K562 (cell line): ENCODE data around the gene RNF126. TPM values are rescaled to one million over a fixed set of nuclear protein-coding genes. Genes with fewer than 3 reads are reported as not detected.
A peak's percentile ranks its signal among the peaks of the same experiment; 100 is the strongest.

ENCODE experiments used
- ATAC-seq: fragments of 200-7000 bp; cut with Tn5 transposase; 3 replicates; pipeline ENCODE4 v1.9.1; 2020; ENCODE audit warnings: moderate library complexity
- BruUV-seq: library from RNA; stranded (reverse); fragments of 400-500 nt; replicated peaks from 2 replicates; lab custom pipeline; 2021; lab: Mats Ljungman, UMichigan
- CTCF ChIA-PET: fragments of 300-600 bp; formaldehyde crosslinking; extraction: SDS; loops from one replicate; lab custom pipeline; 2021; ENCODE audit warnings: low intra/inter-chr PET ratio; lab: Yijun Ruan, JAX
- POLR2A ChIA-PET: fragments of 300-600, 350-650 bp; sonication (Branson Sonifier 250); formaldehyde crosslinking; extraction: SDS; loops from one replicate; lab custom pipeline; 2021; ENCODE audit warnings: antibody characterized with exemption, inconsistent platforms; lab: Yijun Ruan, JAX
- DNase-seq, 4 experiments: peaks; one replicate each; pipeline versions ENCODE4 v3.0.0 to v3.0.0-alpha.2; 2011 to 2018; ENCODE audit warnings: low spot score in 3 of 4, mixed read lengths in 3 of 4; ENCODE audit errors: extremely low read depth in 1 of 4
- FAIRE-seq: peaks from 2 replicates; lab custom pipeline; 2011; peaks lifted over from hg19 to GRCh38; lab: Jason Lieb, UNC
- H2AFZ ChIP-seq: 2 replicates; pipeline ENCODE4 v1.6.0; 2011; ENCODE audit warnings: low read depth, low read length, control low read depth, inconsistent platforms
- H3K27ac ChIP-seq: fragments of 200-600 bp; 3 replicates; pipeline ENCODE4 v1.8.0; 2011; ENCODE audit warnings: low read depth, mild to moderate bottlenecking, control low read depth, inconsistent platforms, low read length, moderate library complexity, mixed read lengths; ENCODE audit errors: extremely low read depth
- H3K27me3 ChIP-seq, 2 experiments: fragments of 300-600 bp in 1 of 2; 2 replicates in 1 of 2; 3 replicates in 1 of 2; pipeline versions ENCODE4 v1.6.0 to v1.8.0; 2011; ENCODE audit warnings: inconsistent platforms in 2 of 2, low read length in 2 of 2, mild to moderate bottlenecking in 1 of 2, mixed read lengths in 1 of 2, moderate library complexity in 1 of 2; ENCODE audit not compliant: control insufficient read depth in 2 of 2, insufficient read depth in 2 of 2
- H3K36me3 ChIP-seq: fragments of 300-600 bp; 3 replicates; pipeline ENCODE4 v1.8.0; 2011; ENCODE audit warnings: mild to moderate bottlenecking, low read length, inconsistent platforms; ENCODE audit not compliant: control insufficient read depth, insufficient read depth
- H3K4me1 ChIP-seq, 2 experiments: fragments of 200-600 bp in 1 of 2; replicated peaks in 1 of 2; 2 replicates in 1 of 2; 3 replicates in 1 of 2; pipeline versions ENCODE4 v1.5.1 to v1.8.0; 2011; ENCODE audit warnings: inconsistent platforms in 2 of 2, low read length in 2 of 2, mild to moderate bottlenecking in 1 of 2, mixed read lengths in 1 of 2, moderate library complexity in 1 of 2; ENCODE audit not compliant: control insufficient read depth in 2 of 2, insufficient read depth in 2 of 2
- H3K4me2 ChIP-seq: 2 replicates; pipeline ENCODE4 v1.6.1; 2011; ENCODE audit warnings: low read length, control low read depth, inconsistent platforms, mixed read lengths; ENCODE audit not compliant: insufficient read depth
- H3K4me3 ChIP-seq: fragments of 200-600 bp; sonication (generic), shearing (Covaris generic); 2 replicates; pipeline ENCODE4 v1.5.1; 2016; ENCODE audit warnings: control low read depth, inconsistent platforms
- H3K79me2 ChIP-seq: fragments of 200-600 bp; 3 replicates; pipeline ENCODE4 v1.8.0; 2011; ENCODE audit warnings: low read length, inconsistent platforms; ENCODE audit not compliant: control insufficient read depth, insufficient read depth
- H3K9ac ChIP-seq, 2 experiments: 2 replicates each; pipeline versions ENCODE4 v1.6.0 to v1.6.1; 2011; ENCODE audit warnings: low read depth in 2 of 2, low read length in 2 of 2, control low read depth in 1 of 2, inconsistent platforms in 1 of 2, mild to moderate bottlenecking in 1 of 2, mixed read lengths in 1 of 2; ENCODE audit not compliant: insufficient read depth in 1 of 2
- H3K9me1 ChIP-seq: one replicate; pipeline ENCODE4 v1.6.0; 2011; ENCODE audit warnings: inconsistent platforms, mild to moderate bottlenecking, low read length, moderate library complexity; ENCODE audit not compliant: control insufficient read depth, insufficient read depth
- H3K9me3 ChIP-seq: replicated peaks from 2 replicates; pipeline ENCODE4 v1.5.1; 2011; ENCODE audit warnings: low read depth, low read length, inconsistent platforms; ENCODE audit not compliant: control insufficient read depth, insufficient read depth
- H4K20me1 ChIP-seq: replicated peaks from 2 replicates; pipeline ENCODE4 v1.6.1; 2011; ENCODE audit warnings: low read length, inconsistent platforms, mixed read lengths; ENCODE audit not compliant: control insufficient read depth, insufficient read depth
- CTBP1 ChIP-seq: fragments of 450-650 bp; IDR thresholded peaks from 2 replicates; pipeline ENCODE4 v1.6.1; 2016; ENCODE audit warnings: borderline replicate concordance
- GABPA ChIP-seq: fragments of 200-800 bp; sonication (Bioruptor generic); conservative IDR thresholded peaks from 2 replicates; pipeline ENCODE4 v1.6.1; 2016; ENCODE audit warnings: low read depth, missing genetic modification characterization, missing compliant biosample characterization
- HDAC3 ChIP-seq: fragments of 450-650 bp; IDR thresholded peaks from 2 replicates; pipeline ENCODE4 v1.6.1; 2018; ENCODE audit warnings: borderline replicate concordance, mild to moderate bottlenecking, moderate library complexity; ENCODE audit not compliant: partially characterized antibody
- MEF2D ChIP-seq: conservative IDR thresholded peaks from 2 replicates; pipeline ENCODE4 v1.6.1; 2016; ENCODE audit warnings: low read depth, missing genetic modification characterization, missing compliant biosample characterization
- POU5F1 ChIP-seq: fragments of 150-350 bp; IDR thresholded peaks from 2 replicates; pipeline ENCODE4 v1.6.1; 2014; ENCODE audit warnings: borderline replicate concordance, low read length, low read depth, mild to moderate bottlenecking; ENCODE audit not compliant: partially characterized antibody
- RBM15 ChIP-seq: fragments of 200-400 bp; formaldehyde crosslinking; IDR thresholded peaks from 2 replicates; pipeline ENCODE4 v1.6.1; 2018; ENCODE audit warnings: mild to moderate bottlenecking, low read length, moderate library complexity; ENCODE audit not compliant: insufficient read depth
- STAT5A ChIP-seq: IDR thresholded peaks from 2 replicates; pipeline ENCODE4 v1.6.1; 2012; ENCODE audit warnings: low read length, inconsistent platforms, borderline replicate concordance
- TAF9B ChIP-seq: fragments of 450-650 bp; IDR thresholded peaks from 2 replicates; pipeline ENCODE4 v1.6.1; 2018; ENCODE audit warnings: mild to moderate bottlenecking; ENCODE audit not compliant: partially characterized antibody
- TEAD1 ChIP-seq, 2 experiments: fragments of 450-650 bp in 1 of 2; sonication (generic) in 1 of 2; formaldehyde crosslinking; IDR thresholded peaks; 2 replicates each; pipeline versions ENCODE4 v1.4.0 to v1.8.0; 2020 to 2022; ENCODE audit warnings: mild to moderate bottlenecking in 2 of 2, missing genetic modification reagents in 1 of 2
- TEAD2 ChIP-seq: fragments of 450-650 bp; IDR thresholded peaks from 2 replicates; pipeline ENCODE4 v1.6.1; 2016; ENCODE audit warnings: missing genetic modification characterization, control low read depth, missing compliant biosample characterization
- TRIM28 ChIP-seq: fragments of 450-650 bp; IDR thresholded peaks from 2 replicates; pipeline ENCODE4 v1.6.1; 2017
- XRCC3 ChIP-seq: fragments of 450-650 bp; IDR thresholded peaks from 2 replicates; pipeline ENCODE4 v1.6.1; 2017; ENCODE audit warnings: mild to moderate bottlenecking, moderate library complexity
- ZNF124 ChIP-seq: sonication (generic); formaldehyde crosslinking; IDR thresholded peaks from 2 replicates; pipeline ENCODE4 v1.8.1; 2022; ENCODE audit warnings: missing genetic modification reagents
- ZNF133 ChIP-seq: fragments of 250-450 bp; sonication (Bioruptor Pico); IDR thresholded peaks from 2 replicates; pipeline ENCODE4 v1.4.0; 2020; ENCODE audit warnings: mild to moderate bottlenecking
- WGBS: fragments of 100-300 bp; shearing (Covaris generic); methylation state at CpG from one replicate; pipeline ENCODE4 v1.1.6; 2016; ENCODE audit warnings: low coverage, mixed read lengths; ENCODE audit not compliant: insufficient coverage; ENCODE audit errors: missing lambda C conversion rate; 5-methylcytosine and 5-hydroxymethylcytosine counted together
- in situ Hi-C: fragments of 300-500 bp; cut with MboI; formaldehyde crosslinking; loops from 4 replicates; pipeline ENCODE4 v1.15.0; 2018; ENCODE audit warnings: inconsistent platforms, mixed read lengths
- intact Hi-C: fragments of 100-400 bp; cut with micrococcal nuclease; formaldehyde crosslinking; loops from 2 replicates; pipeline ENCODE4 v1.14.2; 2022
- polyA plus RNA-seq, 8 experiments: library from polyadenylated mRNA; depleted of rRNA in 4 of 8; stranded (reverse) in 5 of 8; unstranded in 3 of 8; fragments of >200 nt; fragmentation: Nextera tagmentation in 2 of 8; fragmentation: Illumina TruSeq in 1 of 8; extraction: Ambion mirVana in 2 of 8; extraction: Trizol in 1 of 8; gene quantifications; 2 replicates each; pipeline versions ENCODE4 v1.2.1 to v1.2.3, GENCODE V29; 2011 to 2014; ENCODE audit warnings: inconsistent platforms in 1 of 8, missing spikeins in 1 of 8
- total RNA-seq, 7 experiments: library from RNA; depleted of rRNA in 6 of 7; stranded (reverse); fragments of >200 nt in 6 of 7; fragmentation: Illumina TruSeq in 2 of 7; extraction: Trizol in 2 of 7; gene quantifications; 2 replicates each; pipeline versions ENCODE4 v1.2.1 to v1.2.3, GENCODE V29; 2011 to 2021; ENCODE audit warnings: low replicate concordance in 1 of 7
- TF ChIP-seq, protein P1 (sequence below): fragments of 450-650 bp; IDR thresholded peaks from 2 replicates; pipeline ENCODE4 v1.6.1; 2016; ENCODE audit warnings: antibody characterized with exemption
- TF ChIP-seq, protein P2 (sequence below), 2 experiments: fragments of 450-650 bp in 1 of 2; sonication (generic) in 1 of 2; formaldehyde crosslinking; conservative IDR thresholded peaks; 2 replicates each; pipeline versions ENCODE4 v1.4.0 to v1.8.1; 2020 to 2022; ENCODE audit warnings: mild to moderate bottlenecking in 1 of 2, missing genetic modification reagents in 1 of 2
- TF ChIP-seq, protein P3 (sequence below): fragments of 150-350 bp; conservative IDR thresholded peaks from 2 replicates; pipeline ENCODE4 v1.6.1; 2014; ENCODE audit warnings: low read length

Gene RNF126
- total and polyA plus RNA-seq, 9 of the 15 experiments (the other 6 are each of a cell fraction or from before 2014, with no cell fraction given), result 0.27 to 101 (median 12.3) TPM

DNA sequence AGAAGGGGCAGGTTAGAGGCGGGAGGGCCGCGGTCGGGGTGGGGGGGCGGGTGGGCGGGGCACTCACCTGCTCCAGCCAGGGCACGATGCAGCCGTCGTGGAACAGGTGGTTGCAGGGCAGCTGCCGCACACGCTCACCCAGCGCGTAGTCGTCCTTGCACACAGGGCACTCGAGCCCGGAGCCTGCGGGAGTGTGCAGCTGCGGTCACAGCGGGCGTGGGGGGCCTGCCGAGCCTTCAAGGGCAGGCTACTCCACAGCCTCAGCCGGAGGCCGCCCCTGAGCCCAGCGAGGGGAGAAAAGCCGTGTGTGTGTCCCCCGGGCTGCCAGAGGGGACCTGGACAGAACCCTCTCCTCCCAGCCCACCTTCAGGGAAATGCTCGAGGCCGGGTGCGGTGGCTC lies 14.7 kb downstream of the RNF126 start:
- Histone ChIP-seq H3K79me2 (peaks cover 14% of the 10 kb centered on the region), H3K9me3 (no peaks in the 10 kb centered on the region), H3K27ac (no peak overlapping the region), H3K36me3 (peaks cover 81% of the 10 kb centered on the region; the same call in 2 of the 3 replicates), H4K20me1 (peaks cover under 1% of the 10 kb centered on the region; the same call in 1 of the 2 replicates), H3K4me2 (no peak overlapping the region), H3K4me1 (peaks cover 0 to 32% of the 10 kb centered on the region in 2 experiments; a peak in 2 of 5 replicates), H3K4me3 (no peak overlapping the region), H3K9ac (no peak overlapping the region), H3K9me1 (no peaks in the 10 kb centered on the region), H2AFZ (no peak overlapping the region), H3K27me3 (no peaks in the 10 kb centered on the region)
- BruUV-seq, result no TSS peak
- ChIA-PET CTCF (no interaction called here), POLR2A (interaction anchor here (0.6 to 1.6 kb wide), 3 partner anchors 9 to 13 kb away, joined by 3 to 4 read pairs (median 4); no protein-coding TSS in a partner anchor)
- in situ Hi-C loops (no loop called here), intact Hi-C loops (no loop called here)
- WGBS, result 100% methylated on average over 20 of the region's 29 CpGs
- TF ChIP-seq STAT5A (no peak), RBM15 (no peak), POU5F1 (no peak), ZNF124 (CRISPR knock-in tag) (no peak), MEF2D (tag) (no peak), ZNF133 (CRISPR knock-in tag) (no peak), TRIM28 (no peak), CTBP1 (no peak), TEAD1 (CRISPR knock-in tag; IDR thresholded peaks at IDR 0.05) (no peak), GABPA (tag) (no peak), TEAD2 (no peak), TAF9B (no peak), XRCC3 (no peak), HDAC3 (no peak)
- TF ChIP-seq, protein P1, sequence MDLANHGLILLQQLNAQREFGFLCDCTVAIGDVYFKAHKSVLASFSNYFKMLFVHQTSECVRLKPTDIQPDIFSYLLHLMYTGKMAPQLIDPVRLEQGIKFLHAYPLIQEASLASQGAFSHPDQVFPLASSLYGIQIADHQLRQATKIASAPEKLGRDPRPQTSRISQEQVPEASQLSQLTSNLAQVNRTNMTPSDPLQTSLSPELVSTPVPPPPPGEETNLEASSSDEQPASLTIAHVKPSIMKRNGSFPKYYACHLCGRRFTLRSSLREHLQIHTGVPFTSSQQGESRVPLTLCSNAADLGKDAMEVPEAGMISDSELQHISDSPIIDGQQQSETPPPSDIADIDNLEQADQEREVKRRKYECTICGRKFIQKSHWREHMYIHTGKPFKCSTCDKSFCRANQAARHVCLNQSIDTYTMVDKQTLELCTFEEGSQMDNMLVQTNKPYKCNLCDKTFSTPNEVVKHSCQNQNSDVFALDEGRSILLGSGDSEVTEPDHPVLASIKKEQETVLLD, result no peak
- TF ChIP-seq, protein P2, sequence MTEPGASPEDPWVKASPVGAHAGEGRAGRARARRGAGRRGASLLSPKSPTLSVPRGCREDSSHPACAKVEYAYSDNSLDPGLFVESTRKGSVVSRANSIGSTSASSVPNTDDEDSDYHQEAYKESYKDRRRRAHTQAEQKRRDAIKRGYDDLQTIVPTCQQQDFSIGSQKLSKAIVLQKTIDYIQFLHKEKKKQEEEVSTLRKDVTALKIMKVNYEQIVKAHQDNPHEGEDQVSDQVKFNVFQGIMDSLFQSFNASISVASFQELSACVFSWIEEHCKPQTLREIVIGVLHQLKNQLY (CRISPR knock-in tag; conservative IDR thresholded peaks at IDR 0.05), result no peak
- TF ChIP-seq, protein P3, sequence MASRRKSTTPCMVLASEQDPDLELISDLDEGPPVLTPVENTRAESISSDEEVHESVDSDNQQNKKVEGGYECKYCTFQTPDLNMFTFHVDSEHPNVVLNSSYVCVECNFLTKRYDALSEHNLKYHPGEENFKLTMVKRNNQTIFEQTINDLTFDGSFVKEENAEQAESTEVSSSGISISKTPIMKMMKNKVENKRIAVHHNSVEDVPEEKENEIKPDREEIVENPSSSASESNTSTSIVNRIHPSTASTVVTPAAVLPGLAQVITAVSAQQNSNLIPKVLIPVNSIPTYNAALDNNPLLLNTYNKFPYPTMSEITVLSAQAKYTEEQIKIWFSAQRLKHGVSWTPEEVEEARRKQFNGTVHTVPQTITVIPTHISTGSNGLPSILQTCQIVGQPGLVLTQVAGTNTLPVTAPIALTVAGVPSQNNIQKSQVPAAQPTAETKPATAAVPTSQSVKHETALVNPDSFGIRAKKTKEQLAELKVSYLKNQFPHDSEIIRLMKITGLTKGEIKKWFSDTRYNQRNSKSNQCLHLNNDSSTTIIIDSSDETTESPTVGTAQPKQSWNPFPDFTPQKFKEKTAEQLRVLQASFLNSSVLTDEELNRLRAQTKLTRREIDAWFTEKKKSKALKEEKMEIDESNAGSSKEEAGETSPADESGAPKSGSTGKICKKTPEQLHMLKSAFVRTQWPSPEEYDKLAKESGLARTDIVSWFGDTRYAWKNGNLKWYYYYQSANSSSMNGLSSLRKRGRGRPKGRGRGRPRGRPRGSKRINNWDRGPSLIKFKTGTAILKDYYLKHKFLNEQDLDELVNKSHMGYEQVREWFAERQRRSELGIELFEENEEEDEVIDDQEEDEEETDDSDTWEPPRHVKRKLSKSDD, result no peak
- FAIRE-seq (no peak), DNase-seq (peak in 1 of 4 experiments; percentile 30), ATAC-seq (no peak)
